ENCODE measurements around the gene SENP5.

SENP5 gene

DNA sequence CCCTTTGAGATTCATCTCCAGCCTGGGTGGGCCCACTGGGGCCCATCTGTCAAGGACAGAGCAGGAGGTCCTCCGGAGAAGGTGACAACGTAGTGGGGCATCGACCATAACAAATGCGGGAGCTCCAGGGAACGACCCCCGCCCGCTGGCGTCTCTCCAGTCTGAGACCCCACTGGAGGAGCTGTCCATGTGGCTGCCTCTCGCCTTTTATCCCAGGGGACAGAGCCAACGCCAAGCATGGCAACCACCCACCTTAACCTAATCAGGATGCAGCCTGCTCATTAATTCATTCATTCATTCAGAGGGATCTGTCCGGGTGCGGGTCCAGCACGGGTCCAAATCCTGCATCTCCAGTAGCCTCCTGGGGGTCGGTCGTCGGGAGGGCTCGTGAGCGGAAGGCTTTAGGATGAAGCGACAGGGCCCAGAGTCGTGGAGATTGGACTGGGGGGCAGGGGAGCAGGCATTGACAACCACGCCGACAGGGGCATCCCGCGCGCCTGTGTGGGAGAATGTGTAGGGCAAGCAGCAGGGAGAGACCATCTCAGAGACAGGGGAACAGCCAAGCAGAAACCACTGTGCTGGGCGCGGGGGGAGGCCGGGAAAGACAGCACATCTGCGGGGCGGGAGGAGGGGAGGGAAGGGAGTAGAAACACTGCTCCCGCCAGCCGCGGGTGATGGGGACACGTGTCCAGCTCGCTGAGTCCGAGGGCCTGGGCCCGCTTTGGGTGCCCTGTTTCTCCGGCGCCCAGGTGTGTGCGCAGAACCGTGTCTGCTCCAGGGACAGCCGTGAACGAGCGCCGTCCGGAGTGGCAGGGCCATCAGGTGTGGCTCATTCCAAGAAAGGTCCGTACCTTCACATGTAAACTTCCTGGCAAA lies 99.0 kb downstream of the SENP5 start:
- no peak for DNase-seq (ENCODE audit: extremely low read depth in 1 of 2, low read depth in 1 of 2)

DNA sequence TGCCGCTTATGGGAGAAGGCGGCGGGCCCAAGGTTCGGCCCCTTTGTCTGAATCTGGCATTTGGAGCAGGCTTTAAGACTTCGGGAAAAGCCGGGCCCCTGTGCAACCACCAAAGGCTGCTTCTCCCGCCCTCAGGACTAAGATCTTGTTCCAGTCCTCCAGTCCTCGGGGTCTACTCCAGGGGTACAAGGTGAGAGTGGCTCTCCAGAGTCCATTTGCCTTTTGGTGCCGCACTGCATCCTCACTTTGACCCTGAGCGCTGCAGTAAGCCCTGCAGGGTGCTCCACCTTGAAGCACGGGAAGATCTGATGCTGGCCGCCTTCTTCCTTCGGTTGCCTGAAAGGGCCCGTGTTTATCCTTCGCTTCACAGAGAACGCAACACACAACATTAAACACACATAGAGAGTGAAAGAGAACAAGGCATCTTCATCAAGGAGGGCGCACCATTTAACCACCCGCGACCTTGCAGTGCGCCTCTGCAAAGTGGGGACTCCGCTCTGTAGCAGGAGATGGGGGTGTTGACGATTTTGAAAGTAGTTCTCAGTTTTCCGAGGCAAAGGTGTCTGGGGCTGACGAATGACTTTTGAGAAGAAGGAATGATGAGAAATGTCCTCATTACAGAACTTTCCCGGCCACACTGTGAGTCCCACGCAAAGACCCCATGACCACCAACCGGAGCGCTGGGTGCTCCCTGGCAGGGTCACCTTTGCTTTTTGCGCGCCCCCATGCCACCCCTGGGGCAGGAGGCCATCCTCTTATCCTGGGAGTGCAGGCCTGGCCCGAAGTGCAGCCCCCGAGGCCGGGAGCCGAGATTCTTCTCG lies 99.9 kb downstream of the SENP5 start:
- no peak for DNase-seq (ENCODE audit: extremely low read depth in 1 of 2, low read depth in 1 of 2)

DNA sequence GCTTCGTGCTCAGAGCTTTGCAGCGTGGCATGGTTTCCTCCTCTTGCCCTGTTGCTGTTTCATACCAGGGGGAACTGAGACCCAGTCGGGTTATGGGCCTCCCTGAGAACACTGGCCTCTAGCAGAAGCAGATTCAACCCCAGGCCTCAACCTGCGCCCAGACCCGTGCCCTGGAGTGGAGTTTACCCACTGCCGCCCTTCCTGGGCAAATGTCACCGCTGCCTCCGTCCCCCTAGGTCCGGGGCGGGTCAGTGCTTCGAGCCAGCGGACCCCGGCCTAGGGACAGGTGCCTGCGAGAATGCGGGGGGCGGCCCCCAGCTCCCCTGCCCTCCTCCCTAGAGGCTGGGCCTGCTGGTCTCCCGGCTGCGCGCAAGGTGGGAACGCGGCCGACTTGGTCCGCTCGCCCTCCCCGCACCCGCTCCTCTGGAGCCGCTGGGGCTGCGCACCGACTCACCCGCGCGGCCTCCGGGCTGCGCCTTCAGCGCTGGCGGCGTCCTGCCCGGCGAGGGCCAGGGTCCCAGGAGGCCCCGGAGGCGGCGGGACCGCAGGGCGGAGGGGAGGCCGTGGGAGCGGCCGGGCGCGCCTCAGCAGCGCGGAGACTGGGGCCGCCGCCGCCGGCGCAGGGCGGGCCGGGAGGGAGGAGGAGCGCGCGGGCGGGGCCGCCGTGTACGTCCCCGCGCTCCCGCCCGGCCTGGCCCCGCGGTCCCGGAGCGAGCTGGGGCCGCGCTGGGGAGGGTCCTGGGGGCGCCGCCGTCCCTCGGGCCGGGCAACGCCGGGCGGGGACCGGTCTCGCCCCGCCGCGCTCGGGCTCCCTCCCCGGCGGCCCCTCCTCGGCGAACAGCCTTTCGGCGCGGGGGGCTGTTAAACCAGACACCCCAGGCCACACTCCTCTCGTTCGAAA lies 100.8 kb downstream of the SENP5 start, which contains the start of gene PIGZ:
TSS of gene PIGZ (minus strand) at position 601 of the 901 bp plus-strand sequence. CDS start 16,802 bp downstream, outside the sequence.
- DNase-seq (ENCODE audit: extremely low read depth in 1 of 2, low read depth in 1 of 2) = no peak

DNA sequence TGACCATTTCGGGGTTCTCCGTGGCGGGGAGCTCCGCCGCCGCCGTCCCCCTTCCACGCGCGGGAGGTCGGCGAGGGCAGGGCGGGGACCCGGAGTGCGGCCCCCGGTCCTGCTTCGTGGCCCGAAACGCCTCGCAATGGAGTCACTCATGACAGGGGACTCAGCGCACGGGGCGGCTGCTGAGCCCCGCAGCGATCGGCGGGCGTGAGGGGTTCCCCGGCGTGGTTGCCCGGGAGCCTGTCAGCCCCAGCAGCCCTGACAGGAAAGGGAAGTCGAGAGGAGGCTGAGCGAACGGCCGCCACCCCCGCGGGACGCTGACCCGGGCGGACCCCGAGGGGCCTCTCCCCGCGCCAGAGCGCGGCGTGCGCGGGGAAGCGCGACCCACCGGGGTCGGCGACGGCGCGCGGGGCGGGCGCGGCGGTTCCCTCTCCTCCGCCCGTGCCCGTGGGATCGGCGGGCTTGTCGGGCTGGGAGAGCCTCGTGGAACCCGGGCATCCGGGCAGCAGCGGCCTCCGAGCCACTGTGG lies 101.5 kb downstream of the SENP5 start:
- DNase-seq (ENCODE audit: extremely low read depth in 1 of 2, low read depth in 1 of 2) = peak in 1 of 2 donors; percentile 19

DNA sequence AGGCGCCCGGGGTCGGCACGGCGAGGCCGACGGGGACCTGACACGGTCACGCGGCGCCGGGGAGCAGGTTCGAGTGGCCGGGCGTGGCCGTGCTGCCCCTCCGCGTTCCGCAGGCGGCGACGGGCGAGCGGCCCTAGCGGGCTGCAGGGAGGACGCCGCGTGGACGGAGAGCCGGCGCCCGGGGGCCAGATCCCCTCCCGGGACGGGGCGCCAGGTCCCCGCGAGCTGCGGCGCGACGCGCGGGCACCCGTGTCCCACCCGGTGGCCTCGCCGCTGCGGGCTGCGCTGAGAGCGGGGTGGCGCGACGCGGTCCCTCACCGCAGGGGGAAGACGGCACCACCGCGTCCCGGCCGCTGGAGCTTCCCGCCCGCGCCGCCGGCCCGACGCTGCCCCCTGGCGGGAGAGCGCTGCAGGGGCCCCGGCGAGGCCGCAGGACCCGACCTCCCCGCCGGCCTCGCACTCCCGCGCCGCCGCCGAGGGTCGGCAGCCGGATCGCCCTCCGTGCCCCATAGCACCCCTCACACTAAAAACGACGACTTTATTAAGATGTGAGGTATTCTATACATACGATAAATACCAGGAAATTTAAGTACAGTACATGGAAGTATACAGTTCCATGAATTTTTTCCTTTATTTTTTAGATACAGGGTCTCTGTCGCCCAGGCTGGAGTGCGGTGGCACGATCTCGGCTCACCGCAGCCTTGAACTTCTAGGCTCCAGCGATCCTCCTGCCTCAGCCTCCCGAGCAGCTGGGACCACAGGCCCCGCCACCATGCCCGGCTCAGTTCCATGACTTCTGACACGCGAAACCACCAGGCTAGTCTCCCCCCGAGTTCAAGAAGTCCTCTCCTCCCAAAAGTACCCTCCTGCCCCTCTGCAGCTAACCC lies 102.2 kb downstream of the SENP5 start:
- DNase-seq (ENCODE audit: extremely low read depth in 1 of 2, low read depth in 1 of 2) = peak in 1 of 2 donors; percentile 57

DNA sequence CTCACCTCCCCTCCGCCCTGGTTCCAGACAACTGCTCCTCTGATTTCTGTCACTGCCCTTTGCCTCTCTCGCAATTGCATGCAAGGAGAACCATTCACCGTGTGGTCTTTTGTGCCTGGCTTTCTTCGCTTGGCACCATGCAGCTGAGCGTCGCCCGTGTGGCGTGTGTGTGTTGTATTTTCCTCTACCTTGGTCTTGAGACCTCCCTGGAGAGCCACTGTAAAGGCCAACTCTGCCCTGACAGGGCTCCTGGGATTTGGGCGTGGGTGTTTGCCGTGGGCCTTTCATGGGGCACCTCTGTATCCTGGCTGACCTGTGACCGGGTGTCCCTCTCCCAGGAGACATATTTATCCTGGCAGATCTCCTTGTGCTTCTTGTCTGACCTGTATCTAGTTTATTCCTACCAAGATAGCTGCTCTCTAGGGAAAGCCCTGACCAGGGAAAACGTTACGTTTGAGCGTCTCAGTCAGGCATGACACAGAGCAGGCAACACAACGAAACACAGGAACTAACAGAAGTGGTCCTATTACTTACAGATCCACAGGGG lies 102.9 kb downstream of the SENP5 start:
- DNase-seq (ENCODE audit: extremely low read depth in 1 of 2, low read depth in 1 of 2) = no peak

DNA sequence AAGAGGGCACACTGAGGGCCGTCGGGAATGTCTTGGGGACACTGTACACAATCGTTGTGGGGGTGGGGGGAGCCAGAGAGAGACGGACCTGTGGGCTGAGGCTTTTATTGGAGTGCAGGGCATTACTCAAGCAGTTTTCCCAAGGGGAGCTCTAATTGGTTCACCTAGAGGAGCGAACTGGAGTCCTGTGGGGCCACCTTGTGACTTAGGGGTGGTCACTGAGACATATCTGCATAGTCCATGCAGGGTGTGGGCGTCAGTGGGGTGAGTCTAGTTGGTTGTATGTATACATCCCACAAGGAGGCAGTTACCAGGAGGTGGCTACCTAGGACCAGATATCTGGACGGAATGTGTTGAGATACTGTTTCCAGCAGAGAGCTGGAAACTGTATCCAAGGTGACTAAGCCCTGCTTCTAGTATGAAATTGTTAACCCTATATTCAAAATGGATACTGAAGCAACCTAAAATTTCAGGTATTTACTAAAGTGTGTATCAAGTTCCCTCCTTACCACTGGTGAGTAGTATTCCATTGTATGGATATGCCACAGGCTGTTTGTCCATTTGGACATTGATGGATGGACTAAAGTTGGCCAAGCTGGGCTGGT lies 103.5 kb downstream of the SENP5 start:
- no peak for DNase-seq (ENCODE audit: extremely low read depth in 1 of 2, low read depth in 1 of 2)

DNA sequence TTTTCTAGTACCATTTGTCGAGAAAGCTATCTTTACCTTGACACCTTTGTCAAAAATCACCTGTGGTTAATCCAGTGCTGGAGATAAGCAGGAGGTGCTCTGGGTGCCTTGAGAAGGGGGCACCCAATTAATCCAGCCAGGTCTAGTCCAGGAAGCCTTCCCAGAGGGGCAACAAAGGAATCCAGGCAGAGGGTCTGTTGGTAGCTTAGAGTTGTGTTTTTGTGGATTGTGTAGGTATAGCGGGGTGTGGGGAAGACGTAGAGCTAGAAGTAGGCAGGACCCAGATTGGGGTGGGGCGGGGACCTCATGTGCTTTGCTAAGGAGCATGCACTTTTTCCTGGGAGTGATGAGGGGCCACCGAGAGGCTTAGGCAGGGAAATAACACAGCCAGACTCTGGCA lies 106.9 kb downstream of the SENP5 start:
- DNase-seq (ENCODE audit: extremely low read depth in 1 of 2, low read depth in 1 of 2) = no peak

DNA sequence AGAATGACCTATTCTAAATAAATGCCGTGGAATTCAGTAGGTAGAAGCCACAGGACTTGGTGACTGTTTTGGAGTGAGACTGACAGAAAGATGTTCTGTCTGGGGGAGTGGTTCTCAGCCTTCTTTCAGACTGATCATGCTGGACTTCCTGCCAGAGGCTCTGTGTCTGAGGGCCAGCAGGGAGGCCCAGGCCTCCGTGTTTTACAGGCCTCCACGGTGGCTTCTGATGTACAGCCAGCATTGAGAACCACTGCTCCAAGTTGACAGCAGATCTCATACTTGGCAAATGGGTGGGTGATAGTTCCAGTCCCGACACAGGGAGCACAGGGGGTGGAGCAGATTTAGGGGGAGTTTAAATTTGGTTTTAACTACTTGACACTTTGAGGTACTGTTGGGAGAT lies 107.6 kb downstream of the SENP5 start:
- no peak for DNase-seq (ENCODE audit: extremely low read depth in 1 of 2, low read depth in 1 of 2)

DNA sequence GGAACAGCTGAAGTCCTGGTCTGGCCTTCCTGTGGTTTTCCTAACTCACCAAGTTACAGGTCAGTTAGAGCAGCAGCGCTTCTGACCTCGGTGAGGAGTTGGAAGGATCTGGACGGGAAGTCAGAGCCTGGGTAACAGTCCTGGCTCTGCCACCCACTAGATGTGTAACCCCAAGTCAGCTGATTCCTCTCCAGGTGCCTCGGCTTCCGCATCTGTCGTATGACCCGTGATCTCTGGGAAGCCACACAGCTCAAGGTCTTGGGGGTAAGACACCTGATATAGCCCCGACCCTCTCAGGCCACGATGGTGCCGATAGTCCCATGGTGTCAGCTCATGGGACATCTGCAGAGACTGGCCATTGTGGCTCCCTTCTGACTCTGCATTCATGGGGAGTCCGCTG lies 109.2 kb downstream of the SENP5 start:
- no peak for DNase-seq (ENCODE audit: extremely low read depth in 1 of 2, low read depth in 1 of 2)

DNA sequence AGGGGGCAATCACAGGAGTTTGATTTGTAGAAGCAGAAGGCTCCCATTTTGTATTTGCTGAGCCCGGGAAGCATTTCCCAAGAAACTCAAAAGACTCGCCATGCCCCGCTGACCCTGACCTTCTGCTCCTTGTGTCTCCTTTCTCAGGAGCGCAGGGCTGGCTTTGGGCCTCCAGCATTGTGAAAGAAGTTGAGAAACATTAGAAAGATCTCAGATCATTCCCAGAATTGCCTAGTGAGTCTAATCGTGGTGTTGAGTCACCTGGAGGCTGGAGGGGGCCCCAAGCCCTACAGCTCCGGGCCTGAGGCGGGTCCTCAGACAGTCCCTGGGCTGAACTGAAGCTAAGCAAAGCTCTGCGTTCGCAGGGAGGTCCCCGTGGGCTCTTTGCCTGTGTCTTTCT lies 111.8 kb downstream of the SENP5 start:
- DNase-seq (ENCODE audit: extremely low read depth in 1 of 2, low read depth in 1 of 2) = no peak

DNA sequence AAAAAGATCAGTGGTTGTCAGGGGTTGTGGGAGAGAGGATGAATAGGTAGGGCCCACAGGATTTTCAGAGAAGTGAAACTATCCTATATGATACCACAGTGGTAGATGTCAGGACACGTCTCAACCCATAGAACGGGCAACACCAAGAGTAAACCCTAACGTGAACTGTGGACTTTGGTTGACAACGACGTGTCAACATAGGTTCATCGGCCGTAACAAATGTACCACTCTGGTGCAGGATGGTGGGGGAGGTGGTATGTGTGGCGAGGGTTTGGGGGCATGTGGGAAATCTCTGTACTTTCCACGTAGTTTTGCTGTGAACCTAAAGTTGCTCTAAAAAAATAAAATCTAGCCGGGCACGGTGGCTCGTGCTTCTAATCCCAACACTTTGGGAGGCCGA lies 113.9 kb downstream of the SENP5 start:
- DNase-seq (ENCODE audit: extremely low read depth in 1 of 2, low read depth in 1 of 2) = no peak

DNA sequence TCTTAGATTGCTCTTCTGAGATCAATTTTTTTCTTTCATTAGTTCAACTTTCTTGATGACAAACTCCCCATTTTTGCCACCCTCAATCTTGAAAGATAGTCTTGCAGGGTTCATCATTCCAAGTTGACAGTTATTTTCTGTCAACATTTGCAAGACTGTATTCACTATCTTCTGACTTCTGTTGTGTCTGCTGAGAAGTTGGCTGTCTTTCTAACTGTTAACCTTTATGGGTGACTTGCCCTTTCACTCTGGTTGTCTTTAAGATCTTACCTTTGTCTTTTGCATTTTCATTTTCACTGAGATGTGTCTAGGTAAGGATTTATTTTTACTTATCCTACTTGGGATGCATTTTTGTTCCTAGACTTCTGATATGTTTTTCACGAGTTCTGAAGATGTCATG lies 115.5 kb downstream of the SENP5 start:
- no peak for DNase-seq (ENCODE audit: extremely low read depth in 1 of 2, low read depth in 1 of 2)

Data from activated CD8-positive, alpha-beta memory T cell treated with anti-CD3 and anti-CD28 coated beads for 1 hour (primary cell).